PC-3 (cell line): Measurements from ENCODE around the gene NEGR1.

ENCODE experiments used
- CTCF ChIP-seq: fragments of 300-600 bp; sonication (generic); conservative IDR thresholded peaks from 2 replicates; pipeline ENCODE4 v1.5.1; 2017; ENCODE audit warnings: antibody characterized with exemption, low read depth, mild to moderate bottlenecking, low read length
- EZH2 ChIP-seq: fragments of 300-600 bp; sonication (generic); IDR thresholded peaks from one replicate; pipeline ENCODE4 v1.6.1; 2017; ENCODE audit warnings: antibody characterized with exemption, mild to moderate bottlenecking, low read length; ENCODE audit not compliant: unreplicated experiment
- EZH2phosphoT487 ChIP-seq: fragments of 300-600 bp; sonication (generic); IDR thresholded peaks from 2 replicates; pipeline ENCODE4 v1.6.1; 2018; ENCODE audit warnings: mild to moderate bottlenecking, antibody characterized with exemption, low read length, borderline replicate concordance

- TF ChIP-seq CTCF (no peak), EZH2 (no peak), EZH2phosphoT487 (no peak)
Observed at GRCh38 chr1:71645015-71645414, 637.3 kb downstream of the NEGR1 start.
